ENCODE data around the gene RASGRP1. TPM values are rescaled to one million over a fixed set of nuclear protein-coding genes. Genes with fewer than 3 reads are reported as not detected.

RASGRP1 gene
- total RNA-seq, 1 experiment from 2014 or later = 0.85 TPM

GRCh38 chr15:38482572-38482971 lies 82.0 kb downstream of the RASGRP1 start:
- no peak overlapping the region; a peak in 1 of 7 replicates for H3K27ac Mint-ChIP-seq
- Histone ChIP-seq H3K4me2 (ENCODE audit: insufficient read depth, insufficient read length, low read length) (no peak overlapping the region), H3K79me2 (ENCODE audit: insufficient read depth, low read length) (no peaks in the 10 kb centered on the region), H2BK12ac (ENCODE audit: insufficient read length, low read depth, low read length) (no peak overlapping the region), H4K5ac (ENCODE audit: insufficient read length, low read depth, low read length) (no peak overlapping the region), H3K14ac (ENCODE audit: insufficient read depth, low read length) (no peak overlapping the region), H3K4me1 (ENCODE audit: insufficient read depth, low read length) (no peaks in the 10 kb centered on the region), H2BK5ac (ENCODE audit: insufficient read length, low read length) (no peak overlapping the region), H3K27ac (ENCODE audit: insufficient read length, low read depth, low read length) (no peak overlapping the region), H4K91ac (ENCODE audit: insufficient read length, low read depth, low read length) (no peak overlapping the region), H2BK15ac (ENCODE audit: low read depth, low read length) (no peak overlapping the region), H3K23me2 (ENCODE audit: insufficient read length, low read depth, low read length, poor library complexity, severe bottlenecking) (no peaks in the 10 kb centered on the region), H3K18ac (ENCODE audit: insufficient read length, low read depth, low read length) (no peak overlapping the region), H3K79me1 (ENCODE audit: insufficient read depth, low read depth, low read length, poor library complexity, severe bottlenecking) (no peaks in the 10 kb centered on the region), H3T11ph (ENCODE audit: low read length) (no peak overlapping the region), H3K9ac (ENCODE audit: extremely low read depth, insufficient read length, low read length) (no peak overlapping the region), H2BK120ac (ENCODE audit: low read depth, low read length, poor library complexity, severe bottlenecking) (no peak overlapping the region), H3K27me3 (ENCODE audit: insufficient read depth, low read length) (no peaks in the 10 kb centered on the region), H2AK5ac (ENCODE audit: insufficient read length, low read length) (no peak overlapping the region), H2BK20ac (ENCODE audit: low read depth, low read length, poor library complexity, severe bottlenecking) (no peak overlapping the region), H3K56ac (ENCODE audit: insufficient read length, low read depth, low read length) (no peak overlapping the region), H2AFZ (ENCODE audit: low read length) (no peak overlapping the region), H3K4ac (ENCODE audit: low read depth, low read length) (no peak overlapping the region), H4K20me1 (ENCODE audit: control insufficient read depth, insufficient read depth, insufficient read length) (no peaks in the 10 kb centered on the region), H3K9me3 (ENCODE audit: control insufficient read depth, low read depth, low read length) (no peaks in the 10 kb centered on the region), H3K23ac (ENCODE audit: insufficient read length, low read depth, low read length) (no peak overlapping the region), H4K8ac (replicated peaks; ENCODE audit: insufficient read length, low read depth, low read length) (no peak overlapping the region)
- H3K9me3 Mint-ChIP-seq = no peaks in the 10 kb centered on the region
- peaks cover 3 to 25% (median 21%) of the 10 kb centered on the region in 3 experiments; a peak in 5 of 7 replicates for H3K36me3 Mint-ChIP-seq (ENCODE audit: insufficient read depth in 1 of 3, low read depth in 3 of 3)
- H3K4me3 Mint-ChIP-seq = no peak overlapping the region
- no peaks in the 10 kb centered on the region for H3K27me3 Mint-ChIP-seq (ENCODE audit: low read depth)
- TF ChIP-seq CTCF (conservative IDR thresholded peaks at IDR 0.05) = no peak
- no peak for DNase-seq
- H3K4me1 Mint-ChIP-seq = no peaks in the 10 kb centered on the region
